B cell (primary cell): ENCODE results near the gene LRRC4C. TPM values are rescaled to one million over a fixed set of nuclear protein-coding genes. Genes with fewer than 3 reads are reported as not detected.

Source experiments
- ATAC-seq: fragments of 200-7000 bp; cut with Tn5 transposase; one replicate; pipeline ENCODE4 v1.10.0; 2021; ENCODE audit warnings: low read depth, mild to moderate bottlenecking, moderate number of reproducible peaks, moderate library complexity
- CTCF ChIA-PET: fragments of 350-600 bp; sonication (Branson Sonifier 250); formaldehyde crosslinking; loops from one replicate; lab custom pipeline; 2021; ENCODE audit warnings: antibody characterized with exemption, inconsistent platforms; lab: Charles Lee
- POLR2A ChIA-PET: fragments of 350-600 bp; sonication (Branson Sonifier 250); formaldehyde crosslinking; loops from one replicate; lab custom pipeline; 2021; ENCODE audit warnings: antibody characterized with exemption; lab: Charles Lee
- DNase-seq: peaks from one replicate; pipeline ENCODE4 v3.0.0; 2013
- H2AFZ ChIP-seq: 2 replicates; pipeline ENCODE4 v1.6.1; 2012; ENCODE audit warnings: mild to moderate bottlenecking, low read depth, low read length; ENCODE audit not compliant: insufficient read depth, poor library complexity, severe bottlenecking
- H3K27ac ChIP-seq, 2 donors: 1 replicate in 1 of 2; 2 replicates in 1 of 2; pipeline ENCODE4 v1.5.1; 2012 to 2013; ENCODE audit warnings: low read length in 2 of 2, mild to moderate bottlenecking in 2 of 2, moderate library complexity in 1 of 2
- H3K27me3 ChIP-seq, 4 experiments: fragments of 200-600 bp in 1 of 4; sonication (generic) in 1 of 4; replicated peaks in 1 of 4; 1 replicate in 2 of 4; 2 replicates in 2 of 4; pipeline versions ENCODE4 v1.6.1 to v1.7.0; 2013 to 2016; ENCODE audit warnings: low read length in 3 of 4, mild to moderate bottlenecking in 2 of 4, mixed read lengths in 1 of 4, moderate library complexity in 1 of 4; ENCODE audit not compliant: insufficient read depth in 4 of 4, control insufficient read depth in 3 of 4; ENCODE audit errors: control extremely low read depth in 1 of 4
- H3K36me3 ChIP-seq, 2 experiments: replicated peaks in 1 of 2; 1 replicate in 1 of 2; 2 replicates in 1 of 2; pipeline versions ENCODE4 v1.6.1 to v1.7.1; 2013; ENCODE audit warnings: low read length in 1 of 2; ENCODE audit not compliant: insufficient read depth in 2 of 2, control insufficient read depth in 1 of 2; ENCODE audit errors: control extremely low read depth in 1 of 2, extremely low read depth in 1 of 2
- H3K4me1 ChIP-seq, 2 donors: fragments of 200-600 bp in 1 of 2; sonication (generic) in 1 of 2; 1 replicate in 1 of 2; 2 replicates in 1 of 2; pipeline versions ENCODE4 v1.5.1 to v1.6.1; 2013 to 2017; ENCODE audit warnings: low read length in 2 of 2; ENCODE audit not compliant: control insufficient read depth in 2 of 2, insufficient read depth in 2 of 2
- H3K4me2 ChIP-seq: replicated peaks from 2 replicates; pipeline ENCODE3; 2012; ENCODE audit warnings: mild to moderate bottlenecking, low read depth, low read length; ENCODE audit not compliant: poor library complexity, severe bottlenecking
- H3K4me3 ChIP-seq, 5 experiments: fragments of 200-600 bp in 1 of 5; sonication (generic) in 1 of 5; 1 replicate in 3 of 5; 2 replicates in 2 of 5; pipeline versions ENCODE4 v1.5.1 to v1.7.0; 2011 to 2016; ENCODE audit warnings: low read length in 4 of 5, mild to moderate bottlenecking in 4 of 5, low read depth in 2 of 5, control low read depth in 1 of 5, moderate library complexity in 1 of 5; ENCODE audit not compliant: insufficient read depth in 1 of 5; ENCODE audit errors: control extremely low read depth in 1 of 5, extremely low read depth in 1 of 5
- H3K79me2 ChIP-seq: fragments of 200-600 bp; sonication (generic); one replicate; pipeline ENCODE4 v1.6.0; 2016; ENCODE audit warnings: low read length; ENCODE audit not compliant: control insufficient read depth, insufficient read depth
- H3K9ac ChIP-seq: fragments of 200-600 bp; sonication (generic); 2 replicates; pipeline ENCODE4 v1.6.1; 2017; ENCODE audit warnings: mild to moderate bottlenecking, low read length, moderate library complexity
- H3K9me3 ChIP-seq, 3 donors: one replicate each; pipeline versions ENCODE4 v1.6.1 to v1.7.1; 2013; ENCODE audit warnings: low read length in 2 of 3; ENCODE audit not compliant: control insufficient read depth in 2 of 3, insufficient read depth in 1 of 3; ENCODE audit errors: control extremely low read depth in 1 of 3
- H4K20me1 ChIP-seq: 2 replicates; pipeline ENCODE4 v1.6.0; 2012; ENCODE audit warnings: mild to moderate bottlenecking, low read length; ENCODE audit not compliant: insufficient read depth, control insufficient read depth, poor library complexity, severe bottlenecking
- H3K27ac Mint-ChIP-seq: one replicate; pipeline ENCODE4 v1.8.0; 2021; ENCODE audit warnings: mixed read lengths
- H3K27me3 Mint-ChIP-seq: one replicate; pipeline ENCODE4 v1.8.0; 2021; ENCODE audit warnings: mixed read lengths
- H3K4me1 Mint-ChIP-seq: one replicate; pipeline ENCODE4 v1.8.0; 2021; ENCODE audit warnings: mixed read lengths
- H3K4me3 Mint-ChIP-seq: one replicate; pipeline ENCODE4 v1.8.0; 2021; ENCODE audit warnings: mixed read lengths
- H3K9me3 Mint-ChIP-seq: one replicate; pipeline ENCODE4 v1.8.0; 2022; ENCODE audit warnings: mixed read lengths; ENCODE audit not compliant: insufficient read depth
- CTCF ChIP-seq: fragments of 200-600 bp; IDR thresholded peaks from one replicate; pipeline ENCODE4 v1.8.0; 2022; ENCODE audit warnings: antibody characterized with exemption, mild to moderate bottlenecking
- EZH2 ChIP-seq: IDR thresholded peaks from 2 replicates; pipeline ENCODE4 v1.6.1; 2012; ENCODE audit warnings: borderline replicate concordance, low read depth, mild to moderate bottlenecking, moderate library complexity, low read length; ENCODE audit not compliant: insufficient read depth, poor library complexity, severe bottlenecking
- WGBS: methylation state at CpG from one replicate; pipeline ENCODE4 v1.1.5; 2013; ENCODE audit warnings: missing lambda C conversion rate; ENCODE audit not compliant: insufficient coverage; 5-methylcytosine and 5-hydroxymethylcytosine counted together
- intact Hi-C: fragments of 100-400 bp; cut with micrococcal nuclease; formaldehyde crosslinking; loops from one replicate; pipeline ENCODE4 v1.10.0; 2022
- polyA plus RNA-seq: library from polyadenylated mRNA; depleted of rRNA; stranded (reverse); fragments of >200 nt; gene quantifications from 2 replicates; pipeline ENCODE4 v1.2.3, GENCODE V29; 2012
- total RNA-seq, 2 donors: library from RNA; stranded (reverse); fragments of 120-200 nt in 1 of 2; gene quantifications; 1 replicate in 1 of 2; 2 replicates in 1 of 2; pipeline versions ENCODE4 v1.2.3 to v1.2.4, GENCODE V29; 2013 to 2022

Gene LRRC4C
- total and polyA plus RNA-seq, 2 donors (not counting 1 experiment from before 2014, with no cell fraction given) = 0.57 TPM; not detected in 1

- Histone ChIP-seq H3K9me3 (no peaks in the 10 kb centered on the region), H3K79me2 (no peaks in the 10 kb centered on the region), H3K27me3 (no peaks in the 10 kb centered on the region), H4K20me1 (no peaks in the 10 kb centered on the region), H3K9ac (no peak overlapping the region), H3K27ac (no peak overlapping the region), H3K4me1 (no peaks in the 10 kb centered on the region), H3K4me3 (no peak overlapping the region), H3K4me2 (no peak overlapping the region), H2AFZ (no peak overlapping the region), H3K36me3 (no peaks in the 10 kb centered on the region)
- H3K27me3 Mint-ChIP-seq = no peaks in the 10 kb centered on the region
- intact Hi-C loops = no loop called here
- POLR2A ChIA-PET = no interaction called here
- ATAC-seq = no peak
- CTCF ChIA-PET = no interaction called here
- TF ChIP-seq EZH2 = no peak
- TF ChIP-seq CTCF = no peak
- H3K4me1 Mint-ChIP-seq = no peaks in the 10 kb centered on the region
- no peak for DNase-seq
- peaks cover 5% of the 10 kb centered on the region for H3K9me3 Mint-ChIP-seq
- H3K4me3 Mint-ChIP-seq = no peak overlapping the region
- no peak overlapping the region for H3K27ac Mint-ChIP-seq
Observed at GRCh38 chr11:40241524-40242051, 1217.9 kb downstream of the LRRC4C start.

- Mint-ChIP-seq H3K27ac (no peak overlapping the region), H3K9me3 (peaks cover 3% of the 10 kb centered on the region), H3K4me3 (no peak overlapping the region), H3K27me3 (no peaks in the 10 kb centered on the region), H3K4me1 (no peaks in the 10 kb centered on the region)
- ChIA-PET POLR2A (no interaction called here), CTCF (no interaction called here)
- no peak overlapping the region for H3K4me2 ChIP-seq
- no peaks in the 10 kb centered on the region for H3K4me1 ChIP-seq
- H3K9me3 ChIP-seq = no peaks in the 10 kb centered on the region
- H3K9ac ChIP-seq = no peak overlapping the region
- 63% methylated on average over 2 of the region's 2 CpGs for WGBS
- ATAC-seq (no peak), DNase-seq (no peak)
- no peaks in the 10 kb centered on the region for H3K36me3 ChIP-seq
- H4K20me1 ChIP-seq = no peaks in the 10 kb centered on the region
- H2AFZ ChIP-seq = no peak overlapping the region
- TF ChIP-seq EZH2 (no peak), CTCF (no peak)
- H3K79me2 ChIP-seq = no peaks in the 10 kb centered on the region
- intact Hi-C loops = no loop called here
- no peaks in the 10 kb centered on the region for H3K27me3 ChIP-seq
- H3K27ac ChIP-seq = no peak overlapping the region
- no peak overlapping the region for H3K4me3 ChIP-seq
Observed at GRCh38 chr11:40240284-40240683, 1219.2 kb downstream of the LRRC4C start.
